C4-2B (cell line): ENCODE measurements around the gene SMOC2.

ENCODE experiments used
- CTCF ChIP-seq: fragments of 450-650 bp; conservative IDR thresholded peaks from 2 replicates; pipeline ENCODE4 v1.5.1; 2017; ENCODE audit warnings: mild to moderate bottlenecking
- ZFX ChIP-seq: fragments of 450-650 bp; IDR thresholded peaks from 2 replicates; pipeline ENCODE4 v1.6.1; 2017

- TF ChIP-seq CTCF (no peak), ZFX (no peak)
Observed at GRCh38 chr6:168599118-168599494, 158.1 kb downstream of the SMOC2 start.
